ENCODE results near the gene MPP1. TPM values are rescaled to one million over a fixed set of nuclear protein-coding genes. Genes with fewer than 3 reads are reported as not detected.
"Not testable (repeated sequence)": the region's sequence is repeated elsewhere in the genome, so short reads cannot be mapped to it uniquely, and the experiment has no call there.

The MPP1 gene
- total and polyA plus RNA-seq, 11 donors, result 17.7 to 73.2 (median 38.2) TPM

DNA sequence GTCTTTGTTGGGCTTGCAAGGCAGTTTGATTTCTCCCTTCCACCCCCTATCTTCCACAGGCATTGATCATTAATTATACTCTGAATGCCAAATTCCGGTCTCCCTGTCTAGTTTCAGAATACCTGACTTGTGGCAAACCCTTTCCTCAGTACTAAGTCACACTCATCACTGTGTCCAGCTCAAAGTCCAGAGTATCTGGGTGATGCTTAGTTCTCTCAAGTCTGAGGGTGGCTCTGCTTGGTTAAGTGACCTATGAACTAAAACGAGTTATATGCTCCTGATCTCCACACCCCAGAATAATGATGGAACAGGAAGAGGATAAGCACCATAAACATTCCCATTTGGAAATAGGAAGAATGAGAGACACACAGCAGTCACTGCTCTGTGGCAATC is 22.7 kb upstream of the MPP1 start:
- ATAC-seq, result no peak
- WGBS, 4 donors, result 47 to 95% (median 86%) methylated on average over 2 of the region's 2 CpGs
- H3K9me3 ChIP-seq, result no peaks in the 10 kb centered on the region

DNA sequence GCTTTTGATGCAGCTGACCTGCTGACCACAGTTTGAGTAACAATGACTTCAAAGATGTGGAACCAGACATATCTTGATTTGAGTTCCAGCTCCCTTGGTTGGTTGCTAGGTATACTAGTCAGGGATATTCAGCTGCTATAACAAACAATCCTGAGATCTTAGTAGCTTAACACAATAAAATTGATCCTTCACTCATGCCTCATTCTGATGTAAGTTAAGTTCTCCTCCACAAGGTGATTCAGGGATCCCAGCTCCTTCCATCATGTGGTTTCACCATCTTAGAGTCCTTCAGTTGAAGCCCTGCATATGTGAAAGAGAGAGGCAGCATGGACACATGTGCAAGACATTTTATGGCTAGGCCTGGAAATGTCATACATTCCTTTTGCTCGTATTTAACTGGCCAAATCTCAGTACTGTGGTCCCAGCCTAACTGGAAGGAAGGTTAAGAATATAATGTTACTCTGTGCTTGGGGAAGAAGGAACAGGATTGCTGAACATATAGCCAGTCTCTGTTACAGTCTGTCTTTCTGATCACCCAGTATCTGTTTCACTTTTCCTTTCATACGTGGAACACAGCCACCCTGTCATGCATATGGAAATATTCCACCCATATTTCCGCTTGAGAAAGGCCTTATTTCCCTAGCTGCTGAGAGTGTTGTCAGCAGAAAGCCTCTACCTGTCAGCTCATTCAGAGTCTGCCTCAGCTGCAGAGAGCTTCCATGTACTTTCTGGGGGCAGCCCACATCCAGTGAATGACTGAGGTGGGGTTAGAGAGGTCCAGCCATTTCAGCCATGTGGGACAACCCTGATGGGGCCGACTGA is 22.1 kb upstream of the MPP1 start:
- intact Hi-C loops (cut with DNase I), result no loop called here
- Histone ChIP-seq H3K36me3 (no peaks in the 10 kb centered on the region), H3K4me1 (no peaks in the 10 kb centered on the region), H3K27me3 (no peaks in the 10 kb centered on the region), H3K4me3 (no peak overlapping the region), H3K27ac (peak overlapping the region in 1 of 12 donors; percentile 56), H3K9me3 (no peaks in the 10 kb centered on the region)
- TF ChIP-seq, protein P1, sequence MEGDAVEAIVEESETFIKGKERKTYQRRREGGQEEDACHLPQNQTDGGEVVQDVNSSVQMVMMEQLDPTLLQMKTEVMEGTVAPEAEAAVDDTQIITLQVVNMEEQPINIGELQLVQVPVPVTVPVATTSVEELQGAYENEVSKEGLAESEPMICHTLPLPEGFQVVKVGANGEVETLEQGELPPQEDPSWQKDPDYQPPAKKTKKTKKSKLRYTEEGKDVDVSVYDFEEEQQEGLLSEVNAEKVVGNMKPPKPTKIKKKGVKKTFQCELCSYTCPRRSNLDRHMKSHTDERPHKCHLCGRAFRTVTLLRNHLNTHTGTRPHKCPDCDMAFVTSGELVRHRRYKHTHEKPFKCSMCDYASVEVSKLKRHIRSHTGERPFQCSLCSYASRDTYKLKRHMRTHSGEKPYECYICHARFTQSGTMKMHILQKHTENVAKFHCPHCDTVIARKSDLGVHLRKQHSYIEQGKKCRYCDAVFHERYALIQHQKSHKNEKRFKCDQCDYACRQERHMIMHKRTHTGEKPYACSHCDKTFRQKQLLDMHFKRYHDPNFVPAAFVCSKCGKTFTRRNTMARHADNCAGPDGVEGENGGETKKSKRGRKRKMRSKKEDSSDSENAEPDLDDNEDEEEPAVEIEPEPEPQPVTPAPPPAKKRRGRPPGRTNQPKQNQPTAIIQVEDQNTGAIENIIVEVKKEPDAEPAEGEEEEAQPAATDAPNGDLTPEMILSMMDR (IDR thresholded peaks at IDR 0.05), result no peak
- TF ChIP-seq POLR2A (IDR thresholded peaks at IDR 0.05), result no peak
- no peak for DNase-seq
- ATAC-seq, result no peak
- WGBS, 4 donors, result 67 to 83% (median 71%) methylated on average over 4 of the region's 4 CpGs

More for the DNA sequence above, 22.7 kb upstream of the MPP1 start:
- Histone ChIP-seq H3K36me3 (no peaks in the 10 kb centered on the region), H3K4me3 (no peak overlapping the region), H3K27ac (peak overlapping the region in 1 of 12 donors; percentile 56), H3K27me3 (no peaks in the 10 kb centered on the region), H3K4me1 (no peaks in the 10 kb centered on the region)
- no peak for DNase-seq
- TF ChIP-seq, protein P1 (IDR thresholded peaks at IDR 0.05), result no peak
- TF ChIP-seq POLR2A (IDR thresholded peaks at IDR 0.05), result no peak
- intact Hi-C loops (cut with DNase I), result no loop called here

DNA sequence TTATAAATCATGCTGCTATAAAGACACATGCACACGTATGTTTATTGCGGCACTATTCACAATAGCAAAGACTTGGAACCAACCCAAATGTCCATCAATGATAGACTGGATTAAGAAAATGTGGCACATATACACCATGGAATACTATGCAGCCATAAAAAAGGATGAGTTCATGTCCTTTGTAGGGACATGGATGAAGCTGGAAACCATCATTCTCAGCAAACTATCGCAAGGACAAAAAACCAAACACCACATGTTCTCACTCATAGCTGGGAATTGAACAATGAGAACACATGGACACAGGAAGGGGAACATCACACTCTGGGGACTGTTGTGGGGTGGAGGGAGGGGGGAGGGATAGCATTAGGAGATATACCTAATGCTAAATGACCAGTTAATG is 20.3 kb upstream of the MPP1 start:
- 100% methylated on average over 1 of the region's 3 CpGs; no CpG with 5 or more reads in 3 of the 4 donors for WGBS, 4 donors

DNA sequence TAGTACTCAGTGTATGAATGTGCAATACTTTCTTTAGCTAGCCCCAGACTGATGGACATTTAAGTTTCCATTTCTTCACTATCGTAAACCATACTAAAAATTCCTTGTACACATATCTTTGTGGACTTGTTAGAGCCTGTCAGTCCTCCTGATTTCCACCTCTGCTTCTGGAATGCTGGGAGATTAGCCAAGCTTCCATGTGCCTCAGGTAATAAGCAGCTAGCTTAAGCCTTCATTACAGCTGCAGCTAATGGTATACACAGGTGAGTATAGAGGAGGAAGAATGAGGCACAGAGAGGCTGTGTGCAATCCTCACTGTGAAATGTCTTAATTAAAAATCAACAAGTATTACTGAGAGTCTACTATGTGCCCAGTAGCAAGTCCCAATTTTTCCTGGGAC is 19.4 kb upstream of the MPP1 start:
- no peak for TF ChIP-seq POLR2A (IDR thresholded peaks at IDR 0.05)
- TF ChIP-seq, protein P1 (IDR thresholded peaks at IDR 0.05), result no peak
- H3K27ac ChIP-seq, result no peak overlapping the region
- H3K27me3 ChIP-seq, result no peaks in the 10 kb centered on the region
- H3K4me3 ChIP-seq, result no peak overlapping the region
- no peaks in the 10 kb centered on the region for H3K9me3 ChIP-seq
- no peak for ATAC-seq
- intact Hi-C loops (cut with DNase I), result no loop called here
- no peaks in the 10 kb centered on the region for H3K36me3 ChIP-seq
- DNase-seq, result no peak
- 72 to 90% (median 83%) methylated on average over 1 of the region's 1 CpG for WGBS, 4 donors
- H3K4me1 ChIP-seq, result no peaks in the 10 kb centered on the region

More for the DNA sequence above, 20.3 kb upstream of the MPP1 start:
- H3K9me3 ChIP-seq; ATAC-seq; intact Hi-C loops (cut with DNase I); H3K36me3 ChIP-seq; H3K27ac ChIP-seq; DNase-seq; H3K4me1 ChIP-seq; H3K4me3 ChIP-seq; H3K27me3 ChIP-seq: not testable (repeated sequence)
